HT-29 (cell line): ENCODE results near the gene DAP. TPM values are rescaled to one million over a fixed set of nuclear protein-coding genes. Genes with fewer than 3 reads are reported as not detected.
A peak's percentile ranks its signal among the peaks of the same experiment; 100 is the strongest.

Source experiments
- DNase-seq: peaks from one replicate; pipeline ENCODE4 v3.0.0-alpha.2; 2015; ENCODE audit warnings: low spot score
- total RNA-seq: library from RNA; depleted of rRNA; stranded (reverse); fragments of >200 nt; shearing (Covaris generic); gene quantifications from 2 replicates; pipeline ENCODE4 v1.2.3, GENCODE V29; 2014

DAP gene
- total RNA-seq, 1 experiment from 2014 or later: 54.2 TPM

DNA sequence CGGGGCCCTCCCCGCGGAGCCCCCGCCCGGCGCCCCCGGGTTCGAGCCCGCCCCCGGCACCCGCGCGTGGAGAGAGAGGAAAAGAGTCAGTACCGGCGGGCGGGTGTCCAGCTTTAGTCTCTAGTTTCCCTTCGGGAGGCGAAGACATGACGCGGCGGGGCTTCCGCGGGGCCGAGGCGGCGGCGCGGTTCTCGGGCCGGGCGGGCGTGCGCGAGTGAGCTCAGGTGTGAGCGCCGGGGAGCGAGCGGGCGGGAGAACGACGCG, 181 bp downstream of the DAP start:
- no peak for DNase-seq

GRCh38 chr5:10760096-10760920, 726 bp downstream of the DAP start:
- peak; percentile 92 for DNase-seq

DNA sequence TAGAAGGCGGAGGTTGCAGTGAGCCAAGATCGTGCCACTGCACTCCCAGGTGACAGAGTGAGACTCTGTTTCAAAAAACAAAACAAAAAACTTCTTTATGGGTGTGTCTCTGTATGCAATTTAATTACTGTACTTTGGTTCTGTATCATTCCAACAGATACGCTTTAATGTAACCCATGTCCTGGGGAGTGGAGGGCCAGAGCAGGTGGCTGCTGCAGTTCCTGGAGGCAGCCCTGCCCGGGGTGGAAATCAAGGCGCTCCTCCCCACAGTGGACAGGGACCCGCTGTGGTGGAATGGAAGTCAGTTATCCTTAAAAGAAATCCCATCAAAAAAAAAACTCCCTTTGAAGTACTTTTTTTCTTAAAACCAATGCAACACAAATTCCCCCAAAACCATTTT, 1.9 kb downstream of the DAP start:
- no peak for DNase-seq

DNA sequence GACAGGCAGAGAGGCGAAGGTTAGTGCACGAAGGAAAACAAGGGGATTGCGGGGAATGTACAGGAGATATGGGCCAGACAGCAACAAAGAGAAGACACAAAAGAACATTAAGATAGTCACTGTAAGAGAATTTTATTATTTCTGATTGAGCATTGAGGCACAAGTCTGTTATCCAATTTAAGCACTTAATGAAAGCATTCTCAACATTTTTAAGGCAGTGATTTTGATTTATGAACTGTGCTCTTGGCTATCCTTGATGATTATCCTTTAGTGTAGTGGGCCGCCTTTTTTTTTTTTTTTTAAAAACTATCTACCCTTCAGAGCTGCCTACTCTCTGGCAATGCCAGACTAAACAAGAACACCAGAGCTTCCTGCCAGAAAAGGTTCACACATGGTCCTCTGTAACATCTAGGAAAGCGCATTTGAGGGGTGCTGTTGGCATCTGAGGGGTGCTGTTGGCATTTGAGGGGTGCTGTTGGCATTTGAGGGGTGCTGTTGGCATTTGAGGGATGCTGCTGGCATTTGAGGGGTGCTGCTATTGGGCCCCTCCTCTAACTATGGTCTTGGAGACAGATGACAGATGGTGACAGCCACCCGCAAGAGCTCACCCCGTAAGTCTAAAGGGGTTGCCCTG, 3.0 kb downstream of the DAP start:
- DNase-seq: no peak

DNA sequence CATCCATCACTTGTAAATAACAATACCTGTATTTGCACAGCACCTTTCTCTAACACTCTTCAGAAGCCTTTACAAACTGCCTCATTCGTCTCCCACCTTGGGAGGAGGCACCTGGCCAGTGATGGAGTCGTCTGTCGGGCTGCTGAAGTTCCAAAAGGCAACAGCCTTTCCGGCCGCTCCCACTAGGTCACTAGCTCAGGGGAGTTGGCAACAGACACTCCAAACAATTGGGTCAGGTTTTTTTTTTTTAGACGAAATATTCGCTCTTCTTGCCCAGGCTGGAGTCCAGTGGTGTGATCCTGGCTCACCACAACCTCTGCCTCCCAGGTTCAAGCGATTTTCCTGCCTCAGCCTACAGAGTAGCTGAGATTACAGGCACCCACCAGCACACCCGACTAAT, 4.0 kb downstream of the DAP start:
- DNase-seq: no peak

DNA sequence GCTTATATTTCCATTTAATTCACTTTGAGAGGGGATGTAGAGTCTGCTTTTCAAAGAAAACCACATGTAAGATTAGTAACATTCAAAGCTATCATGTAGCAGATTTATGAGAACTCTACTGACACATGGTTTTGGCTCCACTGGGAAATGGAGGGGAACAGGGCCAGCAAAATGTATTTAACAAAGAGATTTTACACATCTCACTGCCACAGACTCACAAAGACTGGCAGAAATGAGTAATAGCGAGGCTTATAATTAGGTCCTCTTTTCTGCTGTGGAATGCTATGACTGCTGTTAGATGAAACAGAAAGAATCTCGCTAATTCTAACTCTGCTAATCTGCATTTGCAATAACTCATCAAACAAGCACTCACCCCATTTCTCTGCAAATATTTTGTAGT, 4.5 kb downstream of the DAP start:
- no peak for DNase-seq

- no peak for DNase-seq
Measured at GRCh38 chr5:10753178-10753577, 7.9 kb downstream of the DAP start.

DNA sequence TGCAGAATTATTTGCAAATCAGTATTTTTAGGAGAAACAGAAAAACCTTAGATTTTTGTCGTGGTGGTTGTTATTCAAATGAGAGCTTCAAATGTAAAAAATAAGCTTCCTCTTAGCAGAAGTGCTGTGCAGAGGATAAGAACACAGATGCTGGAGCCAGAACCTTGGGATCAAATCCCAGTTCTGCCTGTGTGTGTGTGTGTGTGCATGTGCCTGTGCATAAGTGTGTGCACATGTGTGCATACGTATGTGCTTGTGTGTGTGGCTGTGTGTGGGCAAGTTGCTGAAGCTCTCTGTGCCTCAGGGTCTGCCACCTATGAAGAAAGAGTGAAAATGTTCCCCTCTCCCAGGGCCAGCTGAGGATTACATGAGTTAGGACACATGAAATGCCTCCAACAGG, 8.6 kb downstream of the DAP start:
- no peak for DNase-seq

DNA sequence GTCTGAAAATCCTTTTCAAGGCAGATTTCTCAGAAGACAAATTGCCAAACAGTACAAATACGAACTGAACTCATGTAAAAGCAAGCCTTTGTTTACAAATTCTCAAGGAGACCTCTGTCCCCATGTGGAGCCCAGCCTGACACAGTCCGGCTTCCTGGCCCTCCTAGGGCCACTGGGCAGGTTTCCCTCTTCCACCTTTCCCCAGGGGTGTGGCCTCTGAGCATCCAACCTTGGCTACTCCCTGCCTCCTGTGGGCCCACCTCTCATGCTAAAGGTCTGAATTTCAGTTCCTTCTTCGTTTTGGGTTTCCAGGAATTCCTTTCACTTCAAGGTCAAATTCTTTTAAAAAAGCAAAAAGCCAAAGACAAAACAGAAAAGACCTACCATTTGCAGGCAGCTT, 10.1 kb downstream of the DAP start:
- DNase-seq: no peak

DNA sequence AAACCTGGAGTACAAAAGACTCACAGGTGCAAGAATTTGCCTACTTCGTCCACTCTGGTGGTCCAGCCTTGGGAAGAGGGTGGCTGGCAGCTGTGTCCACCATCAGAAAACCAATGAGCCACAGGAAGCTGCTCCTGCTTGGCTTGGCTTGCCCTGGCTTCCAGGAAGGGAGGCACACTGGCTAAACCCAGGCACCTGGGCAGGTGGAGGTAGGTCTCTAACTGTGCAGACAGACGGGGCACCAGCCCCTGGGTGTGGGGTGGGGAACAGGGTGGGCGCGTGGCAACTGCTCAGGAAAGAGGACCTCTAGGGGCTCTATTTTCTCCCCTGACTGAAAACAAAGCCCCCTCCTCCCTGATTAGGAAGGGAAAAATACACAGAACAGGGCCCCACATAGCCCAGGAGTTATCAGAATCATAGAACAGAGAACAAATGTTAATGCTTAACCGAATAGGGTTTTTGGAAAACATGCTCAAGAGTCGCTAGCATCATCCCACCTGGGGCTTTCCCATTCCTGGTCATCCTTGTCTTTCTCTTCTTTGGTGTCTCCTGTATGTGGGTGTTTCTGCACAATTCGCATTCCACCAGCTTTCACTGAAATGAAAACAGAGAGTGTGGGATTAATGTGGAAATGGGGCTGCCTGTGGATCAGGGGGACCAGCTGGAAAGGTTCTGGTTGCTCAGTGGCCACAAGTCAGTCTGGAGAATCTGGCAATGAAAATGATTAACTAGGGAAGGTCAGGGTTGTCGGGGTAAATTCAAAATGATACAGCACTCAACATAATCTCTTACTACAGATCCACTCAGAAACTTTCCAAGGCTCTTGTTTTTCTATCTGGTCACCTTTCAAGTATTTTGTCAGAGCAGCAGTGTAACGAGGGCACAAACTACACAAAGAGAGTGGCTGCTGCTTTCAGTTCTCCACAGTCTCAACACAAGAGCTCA, 13.1 kb downstream of the DAP start:
- peak; percentile 23 for DNase-seq

GRCh38 chr5:10746711-10747110, 14.3 kb downstream of the DAP start:
- peak; percentile 89 for DNase-seq

GRCh38 chr5:10745133-10745532, 15.9 kb downstream of the DAP start:
- DNase-seq: no peak

DNA sequence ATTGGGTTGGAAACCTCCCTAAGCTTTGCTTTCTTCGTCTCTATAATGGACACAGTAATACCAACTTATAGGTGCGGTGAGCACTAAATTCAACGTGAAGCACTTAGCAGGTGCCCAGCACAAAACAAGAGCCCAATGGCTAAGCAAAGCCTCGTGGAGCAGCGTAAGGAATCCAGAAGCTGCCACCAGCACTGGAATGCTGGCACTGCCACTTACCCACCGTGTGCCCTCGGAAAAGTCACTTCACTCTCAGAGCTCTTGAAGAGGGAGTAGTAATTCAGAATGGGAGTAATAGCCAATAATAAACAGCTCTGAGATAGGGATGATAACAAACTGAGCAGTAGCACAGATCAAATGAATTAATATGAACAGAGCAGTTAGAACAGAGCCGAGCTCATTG, 16.4 kb downstream of the DAP start:
- no peak for DNase-seq

DNA sequence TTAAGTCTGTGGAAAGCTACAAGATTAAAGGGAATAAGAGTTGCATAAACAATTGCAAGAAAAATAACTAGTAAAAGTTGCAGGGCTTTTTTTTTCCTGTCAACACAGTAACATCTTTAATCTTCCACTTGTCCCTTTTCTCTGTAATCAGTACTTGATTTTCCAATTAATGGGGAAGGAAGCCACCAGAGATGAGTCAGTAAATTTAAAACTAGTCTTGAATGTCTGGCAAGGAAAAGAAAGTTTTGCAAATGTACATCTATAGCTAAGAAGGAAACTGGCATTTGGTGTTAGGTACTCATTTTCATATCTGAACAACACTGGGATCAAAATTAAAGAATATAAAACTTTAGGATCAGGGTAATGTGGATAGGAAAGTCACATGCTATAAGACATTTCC, 17.1 kb downstream of the DAP start:
- no peak for DNase-seq

GRCh38 chr5:10743526-10743925, 17.5 kb downstream of the DAP start:
- no peak for DNase-seq

GRCh38 chr5:10741661-10742060, 19.4 kb downstream of the DAP start:
- DNase-seq: no peak

DNA sequence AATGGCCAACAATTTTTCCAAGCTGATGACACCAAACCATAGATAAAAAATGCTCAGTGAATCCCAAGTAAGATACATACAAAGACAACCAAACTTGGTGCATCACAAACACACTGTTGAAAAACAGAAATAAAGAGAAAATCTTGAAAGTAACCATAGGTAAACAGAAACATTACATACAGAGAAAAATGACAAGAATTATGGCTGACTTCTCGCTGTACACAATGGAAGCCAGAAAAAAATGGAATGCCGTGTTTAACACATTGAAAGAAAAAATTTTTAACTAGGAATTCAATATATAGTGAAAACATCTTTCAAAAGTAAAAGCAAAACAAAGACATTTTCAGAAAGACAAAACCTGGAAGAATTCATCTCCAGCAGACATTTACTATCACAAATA, 20.6 kb downstream of the DAP start:
- no peak for DNase-seq

- no peak for DNase-seq
Measured at GRCh38 chr5:10737880-10738279, 23.2 kb downstream of the DAP start.

DNA sequence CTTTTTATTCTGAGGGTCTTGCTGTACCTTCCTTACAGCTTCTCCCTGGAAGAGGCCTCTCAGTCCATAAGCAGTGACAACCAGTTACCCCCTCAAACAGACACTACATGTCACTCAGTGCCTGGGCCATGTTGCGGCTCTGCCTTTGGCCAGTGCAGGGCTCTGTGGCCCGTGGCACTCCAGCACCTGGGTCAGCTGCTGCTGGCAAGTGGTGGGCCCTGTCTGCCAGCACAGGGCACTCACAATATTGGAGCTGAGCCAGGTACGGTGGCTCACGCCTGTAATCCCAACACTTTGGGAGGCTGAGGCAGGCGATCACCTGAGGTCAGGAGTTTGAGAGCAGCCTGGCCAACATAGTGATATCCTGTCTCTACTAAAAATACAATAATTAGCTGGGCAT, 24.2 kb downstream of the DAP start:
- no peak for DNase-seq

GRCh38 chr5:10736354-10736753, 24.7 kb downstream of the DAP start:
- DNase-seq: no peak

DNA sequence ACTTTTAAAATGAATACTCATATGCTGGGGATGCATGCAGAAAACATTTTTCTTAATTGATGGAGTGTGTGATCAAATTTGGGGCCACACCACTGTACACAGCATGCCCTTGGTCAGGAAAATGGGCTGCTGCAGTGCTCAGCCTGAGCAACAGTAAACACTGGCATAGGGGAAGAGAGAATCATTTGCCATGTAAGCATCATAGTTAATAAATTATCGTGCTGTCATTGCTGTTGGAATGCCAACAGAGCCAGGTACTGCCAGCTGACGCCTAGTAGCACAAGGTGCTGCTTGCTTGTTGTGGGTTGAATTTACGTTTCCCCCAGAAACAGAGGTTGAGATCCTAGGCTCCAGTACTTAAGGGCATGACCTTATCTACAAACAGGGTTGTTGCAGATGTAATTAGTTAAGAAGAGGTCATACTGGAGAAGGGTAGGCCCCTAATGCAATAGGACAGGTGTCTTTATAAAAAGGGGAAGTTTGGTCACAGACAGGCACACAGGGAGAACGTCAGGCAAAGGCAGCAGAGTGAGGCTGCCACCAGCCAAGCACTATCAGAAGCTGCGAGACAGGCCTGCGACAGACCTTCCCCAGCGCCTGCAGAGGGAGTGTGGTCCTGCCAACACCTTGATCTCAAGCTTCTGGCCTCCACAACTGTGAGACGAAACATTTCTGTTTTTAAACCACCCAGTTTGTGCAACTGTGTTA, 25.3 kb downstream of the DAP start:
- DNase-seq: peak; percentile 39
